Stimulated activated CD8-positive, alpha-beta memory T cell treated with anti-CD3 and anti-CD28 coated beads, Interleukin-15, amount 100 ng/mL, for 4 hours (primary cell): Measurements from ENCODE around the gene IL24.

ENCODE experiments used
- DNase-seq, 2 donors: peaks; one replicate each; pipeline ENCODE4 v3.0.0-alpha.2; 2020; ENCODE audit warnings: low read depth in 2 of 2

The IL24 gene

DNA sequence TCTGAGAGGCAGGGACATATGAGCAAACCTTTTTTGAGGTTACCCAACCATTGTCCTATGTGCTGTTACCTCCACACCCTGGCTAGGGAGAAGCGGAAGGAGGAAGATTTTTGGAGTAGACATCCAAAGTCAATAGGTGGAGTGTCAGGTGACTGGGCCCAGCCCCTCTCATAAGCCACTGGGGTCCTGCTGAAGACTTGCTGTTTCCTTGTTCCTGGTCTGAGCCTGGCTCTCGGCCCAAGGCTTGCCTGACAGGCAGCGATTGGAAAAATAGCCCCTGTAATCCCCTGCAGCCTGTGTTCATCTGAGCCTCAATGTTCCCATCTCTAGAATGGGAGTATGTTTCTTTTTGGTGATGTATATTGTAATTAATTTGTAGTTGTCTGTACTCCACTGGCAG is 55.9 kb downstream of the IL24 start:
- no peak for DNase-seq

- DNase-seq = no peak
Measured at GRCh38 chr1:206953626-206954025, 56.4 kb downstream of the IL24 start.
